A549 treated with AZD9567 at 1 μM for 4 hours (cell line): ENCODE measurements around the gene ZNF146. TPM values are rescaled to one million over a fixed set of nuclear protein-coding genes. Genes with fewer than 3 reads are reported as not detected.

ENCODE experiments used
- total RNA-seq: library from RNA; stranded (reverse); fragments of 200-300 nt; extraction: Qiagen RNA extraction; gene quantifications from 5 replicates; pipeline ENCODE4 v1.2.3, GENCODE V29; 2022; ENCODE audit not compliant: insufficient read depth

ZNF146 gene
- total RNA-seq = 109 to 148 TPM (median 112 TPM) in 5 replicates

GRCh38 chr19:36214386-36215275 is at the start of gene ZNF146, which contains the start of gene ZNF565:
TSS of gene ZNF146 (plus strand) at chr19:36215106. CDS start at chr19:36236441, 21,335 bp downstream.
TSS of gene ZNF565 (minus strand) at chr19:36214665. CDS start at chr19:36201985, 12,680 bp downstream.

Other genes with a start within 250 kb of the ZNF146 start
- gene SDHAF1, start 219.9 kb upstream of the ZNF146 start, total RNA-seq = 25.6 to 52.9 TPM (median 51.2 TPM) in 5 replicates
- gene SYNE4, start 206.3 kb upstream of the ZNF146 start, total RNA-seq = 0.20 to 0.43 TPM (median 0.23 TPM) in 4 of 5 replicates, not detected in the other
- gene ALKBH6, start 200.9 kb upstream of the ZNF146 start, total RNA-seq = 22.8 to 29.3 TPM (median 23.7 TPM) in 5 replicates
- gene CLIP3, start 182.2 kb upstream of the ZNF146 start, total RNA-seq = 1.0 to 1.4 TPM (median 1.2 TPM) in 4 of 5 replicates, not detected in the other
- 7.1 to 7.9 TPM (median 7.8 TPM) in 5 replicates for gene THAP8, start 160.8 kb upstream of the ZNF146 start, total RNA-seq
- gene WDR62, start 160.2 kb upstream of the ZNF146 start, total RNA-seq = 20.3 to 30.6 TPM (median 28.8 TPM) in 5 replicates
- gene OVOL3, start 104.0 kb upstream of the ZNF146 start, total RNA-seq = 0.40 to 0.67 TPM (median 0.46 TPM) in 4 of 5 replicates, not detected in the other
- 242 to 283 TPM (median 265 TPM) in 5 replicates for gene POLR2I, start 100.2 kb upstream of the ZNF146 start, total RNA-seq
- gene TBCB, start 99.6 kb upstream of the ZNF146 start, total RNA-seq = 467 to 588 TPM (median 565 TPM) in 5 replicates
- gene CAPNS1, start 75.0 kb upstream of the ZNF146 start, total RNA-seq = 1,458 to 2,233 TPM (median 2,086 TPM) in 5 replicates
- gene COX7A1, start 62.7 kb upstream of the ZNF146 start, total RNA-seq = not detected in 5 replicates
- gene ZNF565, start 441 bp upstream of the ZNF146 start, total RNA-seq = 3.0 to 4.5 TPM (median 4.0 TPM) in 5 replicates
- 0.50 to 2.4 TPM (median 1.9 TPM) in 5 replicates for gene ZFP14, start 164.1 kb downstream of the ZNF146 start, total RNA-seq
- 1.8 to 2.7 TPM (median 2.1 TPM) in 5 replicates for gene ZFP82, start 203.5 kb downstream of the ZNF146 start, total RNA-seq